ENCODE measurements around the gene SEMA3C.

DNA sequence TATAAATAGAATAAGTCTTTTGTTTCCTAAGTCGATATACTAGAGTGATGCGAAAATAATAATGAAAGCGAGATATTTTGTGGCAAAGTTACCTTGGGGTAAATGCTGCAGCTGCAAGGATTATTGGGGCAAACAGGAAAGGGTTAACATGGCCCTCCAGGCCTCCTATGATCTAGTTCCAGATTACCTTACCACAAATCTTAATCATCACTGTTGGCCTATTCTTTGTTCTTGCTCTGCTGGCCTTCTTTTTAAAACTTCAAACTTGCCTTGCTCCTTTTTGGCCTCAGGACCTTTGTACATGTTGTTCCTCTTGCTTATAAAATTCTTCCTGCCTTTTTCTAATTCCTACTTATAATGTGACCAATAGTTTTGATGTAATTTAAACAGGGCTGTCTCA lies 81.5 kb downstream of the SEMA3C start:
- TF ChIP-seq POLR2AphosphoS5 (IDR thresholded peaks at IDR 0.05) (no peak), POLR2A (IDR thresholded peaks at IDR 0.05) (no peak)
- TF ChIP-seq, protein P1, sequence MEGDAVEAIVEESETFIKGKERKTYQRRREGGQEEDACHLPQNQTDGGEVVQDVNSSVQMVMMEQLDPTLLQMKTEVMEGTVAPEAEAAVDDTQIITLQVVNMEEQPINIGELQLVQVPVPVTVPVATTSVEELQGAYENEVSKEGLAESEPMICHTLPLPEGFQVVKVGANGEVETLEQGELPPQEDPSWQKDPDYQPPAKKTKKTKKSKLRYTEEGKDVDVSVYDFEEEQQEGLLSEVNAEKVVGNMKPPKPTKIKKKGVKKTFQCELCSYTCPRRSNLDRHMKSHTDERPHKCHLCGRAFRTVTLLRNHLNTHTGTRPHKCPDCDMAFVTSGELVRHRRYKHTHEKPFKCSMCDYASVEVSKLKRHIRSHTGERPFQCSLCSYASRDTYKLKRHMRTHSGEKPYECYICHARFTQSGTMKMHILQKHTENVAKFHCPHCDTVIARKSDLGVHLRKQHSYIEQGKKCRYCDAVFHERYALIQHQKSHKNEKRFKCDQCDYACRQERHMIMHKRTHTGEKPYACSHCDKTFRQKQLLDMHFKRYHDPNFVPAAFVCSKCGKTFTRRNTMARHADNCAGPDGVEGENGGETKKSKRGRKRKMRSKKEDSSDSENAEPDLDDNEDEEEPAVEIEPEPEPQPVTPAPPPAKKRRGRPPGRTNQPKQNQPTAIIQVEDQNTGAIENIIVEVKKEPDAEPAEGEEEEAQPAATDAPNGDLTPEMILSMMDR (IDR thresholded peaks at IDR 0.05): no peak

Measured in prostate gland (tissue), 2 donors.